ENCODE data around the gene EMILIN2. TPM values are rescaled to one million over a fixed set of nuclear protein-coding genes. Genes with fewer than 3 reads are reported as not detected.

The EMILIN2 gene
- total and polyA plus RNA-seq, 9 of the 15 experiments (the other 6 are each of a cell fraction or from before 2014, with no cell fraction given) = 0.01 to 0.40 (median 0.19) TPM

DNA sequence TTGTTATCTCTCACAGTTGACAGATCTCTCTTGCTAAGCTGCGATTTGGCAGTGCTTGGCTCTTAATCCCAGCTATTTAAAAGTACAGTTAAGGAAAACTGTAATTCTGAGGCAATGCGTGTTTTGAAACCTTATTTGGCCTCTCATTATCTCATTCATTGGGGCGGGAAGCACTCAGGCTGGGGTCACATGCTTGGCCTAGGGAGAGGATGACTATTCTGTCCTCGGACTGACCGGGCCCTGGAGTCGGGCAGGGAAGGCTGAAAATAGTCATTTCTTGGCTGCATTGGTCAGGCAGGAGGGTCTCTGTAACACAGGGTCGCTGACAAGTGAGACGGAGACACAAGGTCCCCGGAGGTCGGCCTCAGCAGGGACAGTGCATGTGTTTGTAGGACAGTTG is 20.2 kb upstream of the EMILIN2 start (continued):
- TF ChIP-seq ERF (CRISPR knock-in tag; IDR thresholded peaks at IDR 0.05) = no peak
- 0 out of 2 replicates have a peak, but pooled peaks have one; percentile 42 for TF ChIP-seq RAD51 (IDR thresholded peaks at IDR 0.05; ENCODE audit: borderline replicate concordance, low read depth)
- TF ChIP-seq CBFB (CRISPR knock-in tag; IDR thresholded peaks at IDR 0.05) = no peak
- no peak for TF ChIP-seq CBX8 (IDR thresholded peaks at IDR 0.05; ENCODE audit: borderline replicate concordance, extremely low read depth, low read depth, low read length, poor library complexity, severe bottlenecking)
- TF ChIP-seq DPF2 (IDR thresholded peaks at IDR 0.05) = peak; percentile 43; the same call in 1 of the 2 replicates
- TF ChIP-seq TOE1 (IDR thresholded peaks at IDR 0.05; ENCODE audit: borderline replicate concordance) = peak; percentile 39; the same call in 1 of the 2 replicates
- TF ChIP-seq TOE1 (CRISPR knock-in tag; IDR thresholded peaks at IDR 0.05; ENCODE audit: borderline replicate concordance, low read depth) = no peak
- TF ChIP-seq NR2C1 (IDR thresholded peaks at IDR 0.05) = no peak
- TF ChIP-seq NR2C1 (tag; IDR thresholded peaks at IDR 0.05) = peak; percentile 53
- no peak for TF ChIP-seq NBN (IDR thresholded peaks at IDR 0.05; ENCODE audit: low read depth)
- no peak for TF ChIP-seq PML (IDR thresholded peaks at IDR 0.05; ENCODE audit: low read length)
- TF ChIP-seq, protein P1, sequence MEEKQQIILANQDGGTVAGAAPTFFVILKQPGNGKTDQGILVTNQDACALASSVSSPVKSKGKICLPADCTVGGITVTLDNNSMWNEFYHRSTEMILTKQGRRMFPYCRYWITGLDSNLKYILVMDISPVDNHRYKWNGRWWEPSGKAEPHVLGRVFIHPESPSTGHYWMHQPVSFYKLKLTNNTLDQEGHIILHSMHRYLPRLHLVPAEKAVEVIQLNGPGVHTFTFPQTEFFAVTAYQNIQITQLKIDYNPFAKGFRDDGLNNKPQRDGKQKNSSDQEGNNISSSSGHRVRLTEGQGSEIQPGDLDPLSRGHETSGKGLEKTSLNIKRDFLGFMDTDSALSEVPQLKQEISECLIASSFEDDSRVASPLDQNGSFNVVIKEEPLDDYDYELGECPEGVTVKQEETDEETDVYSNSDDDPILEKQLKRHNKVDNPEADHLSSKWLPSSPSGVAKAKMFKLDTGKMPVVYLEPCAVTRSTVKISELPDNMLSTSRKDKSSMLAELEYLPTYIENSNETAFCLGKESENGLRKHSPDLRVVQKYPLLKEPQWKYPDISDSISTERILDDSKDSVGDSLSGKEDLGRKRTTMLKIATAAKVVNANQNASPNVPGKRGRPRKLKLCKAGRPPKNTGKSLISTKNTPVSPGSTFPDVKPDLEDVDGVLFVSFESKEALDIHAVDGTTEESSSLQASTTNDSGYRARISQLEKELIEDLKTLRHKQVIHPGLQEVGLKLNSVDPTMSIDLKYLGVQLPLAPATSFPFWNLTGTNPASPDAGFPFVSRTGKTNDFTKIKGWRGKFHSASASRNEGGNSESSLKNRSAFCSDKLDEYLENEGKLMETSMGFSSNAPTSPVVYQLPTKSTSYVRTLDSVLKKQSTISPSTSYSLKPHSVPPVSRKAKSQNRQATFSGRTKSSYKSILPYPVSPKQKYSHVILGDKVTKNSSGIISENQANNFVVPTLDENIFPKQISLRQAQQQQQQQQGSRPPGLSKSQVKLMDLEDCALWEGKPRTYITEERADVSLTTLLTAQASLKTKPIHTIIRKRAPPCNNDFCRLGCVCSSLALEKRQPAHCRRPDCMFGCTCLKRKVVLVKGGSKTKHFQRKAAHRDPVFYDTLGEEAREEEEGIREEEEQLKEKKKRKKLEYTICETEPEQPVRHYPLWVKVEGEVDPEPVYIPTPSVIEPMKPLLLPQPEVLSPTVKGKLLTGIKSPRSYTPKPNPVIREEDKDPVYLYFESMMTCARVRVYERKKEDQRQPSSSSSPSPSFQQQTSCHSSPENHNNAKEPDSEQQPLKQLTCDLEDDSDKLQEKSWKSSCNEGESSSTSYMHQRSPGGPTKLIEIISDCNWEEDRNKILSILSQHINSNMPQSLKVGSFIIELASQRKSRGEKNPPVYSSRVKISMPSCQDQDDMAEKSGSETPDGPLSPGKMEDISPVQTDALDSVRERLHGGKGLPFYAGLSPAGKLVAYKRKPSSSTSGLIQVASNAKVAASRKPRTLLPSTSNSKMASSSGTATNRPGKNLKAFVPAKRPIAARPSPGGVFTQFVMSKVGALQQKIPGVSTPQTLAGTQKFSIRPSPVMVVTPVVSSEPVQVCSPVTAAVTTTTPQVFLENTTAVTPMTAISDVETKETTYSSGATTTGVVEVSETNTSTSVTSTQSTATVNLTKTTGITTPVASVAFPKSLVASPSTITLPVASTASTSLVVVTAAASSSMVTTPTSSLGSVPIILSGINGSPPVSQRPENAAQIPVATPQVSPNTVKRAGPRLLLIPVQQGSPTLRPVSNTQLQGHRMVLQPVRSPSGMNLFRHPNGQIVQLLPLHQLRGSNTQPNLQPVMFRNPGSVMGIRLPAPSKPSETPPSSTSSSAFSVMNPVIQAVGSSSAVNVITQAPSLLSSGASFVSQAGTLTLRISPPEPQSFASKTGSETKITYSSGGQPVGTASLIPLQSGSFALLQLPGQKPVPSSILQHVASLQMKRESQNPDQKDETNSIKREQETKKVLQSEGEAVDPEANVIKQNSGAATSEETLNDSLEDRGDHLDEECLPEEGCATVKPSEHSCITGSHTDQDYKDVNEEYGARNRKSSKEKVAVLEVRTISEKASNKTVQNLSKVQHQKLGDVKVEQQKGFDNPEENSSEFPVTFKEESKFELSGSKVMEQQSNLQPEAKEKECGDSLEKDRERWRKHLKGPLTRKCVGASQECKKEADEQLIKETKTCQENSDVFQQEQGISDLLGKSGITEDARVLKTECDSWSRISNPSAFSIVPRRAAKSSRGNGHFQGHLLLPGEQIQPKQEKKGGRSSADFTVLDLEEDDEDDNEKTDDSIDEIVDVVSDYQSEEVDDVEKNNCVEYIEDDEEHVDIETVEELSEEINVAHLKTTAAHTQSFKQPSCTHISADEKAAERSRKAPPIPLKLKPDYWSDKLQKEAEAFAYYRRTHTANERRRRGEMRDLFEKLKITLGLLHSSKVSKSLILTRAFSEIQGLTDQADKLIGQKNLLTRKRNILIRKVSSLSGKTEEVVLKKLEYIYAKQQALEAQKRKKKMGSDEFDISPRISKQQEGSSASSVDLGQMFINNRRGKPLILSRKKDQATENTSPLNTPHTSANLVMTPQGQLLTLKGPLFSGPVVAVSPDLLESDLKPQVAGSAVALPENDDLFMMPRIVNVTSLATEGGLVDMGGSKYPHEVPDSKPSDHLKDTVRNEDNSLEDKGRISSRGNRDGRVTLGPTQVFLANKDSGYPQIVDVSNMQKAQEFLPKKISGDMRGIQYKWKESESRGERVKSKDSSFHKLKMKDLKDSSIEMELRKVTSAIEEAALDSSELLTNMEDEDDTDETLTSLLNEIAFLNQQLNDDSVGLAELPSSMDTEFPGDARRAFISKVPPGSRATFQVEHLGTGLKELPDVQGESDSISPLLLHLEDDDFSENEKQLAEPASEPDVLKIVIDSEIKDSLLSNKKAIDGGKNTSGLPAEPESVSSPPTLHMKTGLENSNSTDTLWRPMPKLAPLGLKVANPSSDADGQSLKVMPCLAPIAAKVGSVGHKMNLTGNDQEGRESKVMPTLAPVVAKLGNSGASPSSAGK (IDR thresholded peaks at IDR 0.05) = peak; percentile 95
- peak; percentile 41 for TF ChIP-seq MEIS2 (IDR thresholded peaks at IDR 0.05; ENCODE audit: partially characterized antibody)
- no peak for TF ChIP-seq EWSR1 (IDR thresholded peaks at IDR 0.05; ENCODE audit: borderline replicate concordance, low read depth, partially characterized antibody)
- TF ChIP-seq, protein P2, sequence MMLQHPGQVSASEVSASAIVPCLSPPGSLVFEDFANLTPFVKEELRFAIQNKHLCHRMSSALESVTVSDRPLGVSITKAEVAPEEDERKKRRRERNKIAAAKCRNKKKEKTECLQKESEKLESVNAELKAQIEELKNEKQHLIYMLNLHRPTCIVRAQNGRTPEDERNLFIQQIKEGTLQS (IDR thresholded peaks at IDR 0.05) = peak; percentile 13; the same call in 1 of the 2 replicates
- TF ChIP-seq, protein P2 (CRISPR knock-in tag; conservative IDR thresholded peaks at IDR 0.05) = no peak
- peak; percentile 25 for TF ChIP-seq CXXC5 (CRISPR knock-in tag; IDR thresholded peaks at IDR 0.05)
